Measurements from ENCODE around the gene DGUOK. TPM values are rescaled to one million over a fixed set of nuclear protein-coding genes. Genes with fewer than 3 reads are reported as not detected.

Gene DGUOK
- total and polyA plus RNA-seq, 10 of the 15 experiments (the other 5 are each of a cell fraction or from before 2014, with no cell fraction given): 64.4 to 234 (median 91.4) TPM

DNA sequence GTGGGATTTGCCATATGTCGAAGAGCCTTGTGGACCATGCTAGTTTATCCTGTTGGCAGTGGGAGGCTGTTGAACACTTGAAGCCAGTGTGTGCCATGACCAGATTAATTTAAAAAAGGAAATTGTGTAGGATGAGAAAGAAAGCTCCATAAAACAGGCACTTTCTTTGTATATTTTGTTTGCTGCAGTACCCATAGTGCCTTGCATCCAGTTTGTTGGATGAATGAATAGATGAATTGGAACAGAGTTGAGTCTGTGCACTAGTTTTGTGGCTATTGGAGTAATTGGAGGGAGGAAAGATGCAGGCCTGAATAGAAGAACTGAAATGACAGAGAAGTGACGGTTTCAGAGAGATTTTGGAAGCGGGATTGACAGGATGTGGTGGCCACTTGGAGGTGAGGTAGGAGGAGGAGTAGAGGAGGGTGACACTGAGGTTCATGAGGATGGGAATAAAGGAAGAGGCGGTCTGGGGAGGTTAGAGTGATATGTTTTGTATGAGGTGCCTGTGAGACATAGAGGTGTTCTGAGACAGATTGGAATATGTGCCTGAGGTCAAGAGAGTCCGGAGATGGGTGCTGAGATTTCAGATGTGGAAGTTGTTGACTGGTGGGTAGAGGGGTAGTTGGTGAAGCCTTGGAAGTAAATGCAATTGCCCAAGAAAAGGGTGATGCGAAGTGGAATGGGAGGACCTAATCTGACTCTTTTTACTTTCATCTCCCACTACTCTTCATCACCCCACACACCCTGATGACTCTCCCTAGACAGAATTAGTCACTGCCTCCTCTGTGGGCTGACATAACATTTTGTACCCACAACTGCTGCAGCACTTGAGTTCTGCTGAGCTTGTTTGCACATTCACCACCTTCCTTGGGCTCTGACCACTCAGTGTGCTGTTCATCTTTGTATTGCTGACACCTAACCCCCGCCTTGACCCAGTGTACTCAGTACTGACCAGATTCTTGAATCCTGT lies 5.1 kb downstream of the DGUOK start:
- no peaks in the 10 kb centered on the region for H3K27me3 ChIP-seq (replicated peaks in 1 of 2; ENCODE audit: control insufficient read depth in 2 of 2, insufficient read depth in 2 of 2, low read length in 1 of 2)
- DNase-seq (ENCODE audit: low read depth, low spot score) (no peak), ATAC-seq (peak; percentile 36), FAIRE-seq (no peak)
- peaks cover 0 to 13% of the 10 kb centered on the region in 2 experiments; a peak in 3 of 4 replicates for H3K36me3 ChIP-seq (ENCODE audit: control insufficient read depth in 2 of 2, insufficient read depth in 2 of 2, low read length in 1 of 2)
- peaks cover 8% of the 10 kb centered on the region for H3K4me1 ChIP-seq (ENCODE audit: control insufficient read depth, insufficient read depth, low read length)
- H4K20me1 ChIP-seq (ENCODE audit: control insufficient read depth, insufficient read depth): no peaks in the 10 kb centered on the region
- 90% methylated on average over 7 of the region's 7 CpGs for WGBS (ENCODE audit: insufficient coverage, insufficient replicate concordance, low lambda C conversion rate, missing lambda C conversion rate)
- no peak overlapping the region for H2AFZ ChIP-seq (ENCODE audit: control insufficient read depth, low read depth, low read length)
- POLR2A ChIA-PET: interaction anchor here (0.6 to 1.0 kb wide), 3 partner anchors 11 to 60 kb away, joined by 3 read pairs; no protein-coding TSS in a partner anchor
- no peaks in the 10 kb centered on the region for H3K9me3 ChIP-seq (replicated peaks; ENCODE audit: control insufficient read depth, insufficient read depth, low read length)
- no TSS peak for BruUV-seq (replicated peaks)
- intact Hi-C loops (cut with micrococcal nuclease; ENCODE audit: unreplicated experiment) (no loop called here), in situ Hi-C loops (cut with MboI) (no loop called here)
- H3K4me3 ChIP-seq: no peak overlapping the region
- H3K9ac ChIP-seq (ENCODE audit: control insufficient read depth, insufficient read depth, low read length): no peak overlapping the region
- RAD21 ChIA-PET (ENCODE audit: unreplicated experiment): no interaction called here
- H3K4me2 ChIP-seq (ENCODE audit: control insufficient read depth, insufficient read depth): no peak overlapping the region
- TF ChIP-seq, protein P1, sequence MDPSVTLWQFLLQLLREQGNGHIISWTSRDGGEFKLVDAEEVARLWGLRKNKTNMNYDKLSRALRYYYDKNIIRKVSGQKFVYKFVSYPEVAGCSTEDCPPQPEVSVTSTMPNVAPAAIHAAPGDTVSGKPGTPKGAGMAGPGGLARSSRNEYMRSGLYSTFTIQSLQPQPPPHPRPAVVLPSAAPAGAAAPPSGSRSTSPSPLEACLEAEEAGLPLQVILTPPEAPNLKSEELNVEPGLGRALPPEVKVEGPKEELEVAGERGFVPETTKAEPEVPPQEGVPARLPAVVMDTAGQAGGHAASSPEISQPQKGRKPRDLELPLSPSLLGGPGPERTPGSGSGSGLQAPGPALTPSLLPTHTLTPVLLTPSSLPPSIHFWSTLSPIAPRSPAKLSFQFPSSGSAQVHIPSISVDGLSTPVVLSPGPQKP (IDR thresholded peaks at IDR 0.05; ENCODE audit: low read depth, low read length): no peak
- TF ChIP-seq TARDBP (IDR thresholded peaks at IDR 0.05; ENCODE audit: borderline replicate concordance) (no peak), NBN (IDR thresholded peaks at IDR 0.05) (no peak), SUZ12 (IDR thresholded peaks at IDR 0.05; ENCODE audit: unreplicated experiment) (no peak), STAT1 (conservative IDR thresholded peaks at IDR 0.05) (no peak), POLR2AphosphoS5 (IDR thresholded peaks at IDR 0.05; ENCODE audit: low read length) (no peak), BRCA1 (IDR thresholded peaks at IDR 0.05; ENCODE audit: low read depth, low read length) (no peak), ZZZ3 (IDR thresholded peaks at IDR 0.05; ENCODE audit: control insufficient read depth, insufficient read length, low read depth) (no peak), YBX1 (IDR thresholded peaks at IDR 0.05) (no peak), EGR1 (IDR thresholded peaks at IDR 0.05; ENCODE audit: borderline replicate concordance in 1 of 2, low read depth in 2 of 2, low read length in 2 of 2) (no peak), KAT2A (conservative IDR thresholded peaks at IDR 0.05; ENCODE audit: control insufficient read depth, low read depth, low read length) (no peak), TCF3 (IDR thresholded peaks at IDR 0.05; ENCODE audit: borderline replicate concordance, insufficient read depth, low read depth, low read length) (no peak), ZNF622 (IDR thresholded peaks at IDR 0.05) (no peak)
- TF ChIP-seq, protein P2, sequence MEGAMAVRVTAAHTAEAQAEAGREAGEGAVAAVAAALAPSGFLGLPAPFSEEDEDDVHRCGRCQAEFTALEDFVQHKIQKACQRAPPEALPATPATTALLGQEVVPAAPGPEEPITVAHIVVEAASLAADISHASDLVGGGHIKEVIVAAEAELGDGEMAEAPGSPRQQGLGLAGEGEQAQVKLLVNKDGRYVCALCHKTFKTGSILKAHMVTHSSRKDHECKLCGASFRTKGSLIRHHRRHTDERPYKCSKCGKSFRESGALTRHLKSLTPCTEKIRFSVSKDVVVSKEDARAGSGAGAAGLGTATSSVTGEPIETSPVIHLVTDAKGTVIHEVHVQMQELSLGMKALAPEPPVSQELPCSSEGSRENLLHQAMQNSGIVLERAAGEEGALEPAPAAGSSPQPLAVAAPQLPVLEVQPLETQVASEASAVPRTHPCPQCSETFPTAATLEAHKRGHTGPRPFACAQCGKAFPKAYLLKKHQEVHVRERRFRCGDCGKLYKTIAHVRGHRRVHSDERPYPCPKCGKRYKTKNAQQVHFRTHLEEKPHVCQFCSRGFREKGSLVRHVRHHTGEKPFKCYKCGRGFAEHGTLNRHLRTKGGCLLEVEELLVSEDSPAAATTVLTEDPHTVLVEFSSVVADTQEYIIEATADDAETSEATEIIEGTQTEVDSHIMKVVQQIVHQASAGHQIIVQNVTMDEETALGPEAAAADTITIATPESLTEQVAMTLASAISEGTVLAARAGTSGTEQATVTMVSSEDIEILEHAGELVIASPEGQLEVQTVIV (IDR thresholded peaks at IDR 0.05; ENCODE audit: borderline replicate concordance, partially characterized antibody): no peak
- TF ChIP-seq, protein P3, sequence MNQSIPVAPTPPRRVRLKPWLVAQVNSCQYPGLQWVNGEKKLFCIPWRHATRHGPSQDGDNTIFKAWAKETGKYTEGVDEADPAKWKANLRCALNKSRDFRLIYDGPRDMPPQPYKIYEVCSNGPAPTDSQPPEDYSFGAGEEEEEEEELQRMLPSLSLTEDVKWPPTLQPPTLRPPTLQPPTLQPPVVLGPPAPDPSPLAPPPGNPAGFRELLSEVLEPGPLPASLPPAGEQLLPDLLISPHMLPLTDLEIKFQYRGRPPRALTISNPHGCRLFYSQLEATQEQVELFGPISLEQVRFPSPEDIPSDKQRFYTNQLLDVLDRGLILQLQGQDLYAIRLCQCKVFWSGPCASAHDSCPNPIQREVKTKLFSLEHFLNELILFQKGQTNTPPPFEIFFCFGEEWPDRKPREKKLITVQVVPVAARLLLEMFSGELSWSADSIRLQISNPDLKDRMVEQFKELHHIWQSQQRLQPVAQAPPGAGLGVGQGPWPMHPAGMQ (IDR thresholded peaks at IDR 0.05; ENCODE audit: borderline replicate concordance): no peak
- peaks cover 65% of the 10 kb centered on the region for H3K79me2 ChIP-seq (ENCODE audit: control insufficient read depth, insufficient read depth, low read length)
- SMC1A ChIA-PET (ENCODE audit: uncharacterized antibody, unreplicated experiment): interaction anchor here (1.1 to 2.6 kb wide), 4 partner anchors 12 to 63 kb away, joined by 3 to 9 read pairs (median 4); no protein-coding TSS in a partner anchor
- CTCF ChIA-PET: interaction anchor here (0.9 to 2.3 kb wide), 3 partner anchors 64 to 105 kb away, joined by 3 to 7 read pairs (median 6); no protein-coding TSS in a partner anchor
- no peak overlapping the region for H3K27ac ChIP-seq (ENCODE audit: control insufficient read depth, insufficient read depth)

Measured in GM12878 (cell line).